ENCODE results near the gene LPCAT1.
"Not testable (repeated sequence)": the region's sequence is repeated elsewhere in the genome, so short reads cannot be mapped to it uniquely, and the experiment has no call there.

The LPCAT1 gene

GRCh38 chr5:1510151-1510561 lies 13.6 kb downstream of the LPCAT1 start:
- in situ Hi-C loops (cut with HindIII; ENCODE audit: low sequenced_read_pairs), result no loop called here

GRCh38 chr5:1509346-1510085 lies 14.2 kb downstream of the LPCAT1 start:
- in situ Hi-C loops (cut with HindIII; ENCODE audit: low sequenced_read_pairs), result no loop called here

GRCh38 chr5:1508659-1509290 lies 15.0 kb downstream of the LPCAT1 start:
- in situ Hi-C loops (cut with HindIII; ENCODE audit: low sequenced_read_pairs), result no loop called here

GRCh38 chr5:1507961-1508658 lies 15.7 kb downstream of the LPCAT1 start:
- in situ Hi-C loops (cut with HindIII; ENCODE audit: low sequenced_read_pairs), result no loop called here

- in situ Hi-C loops (cut with HindIII; ENCODE audit: low sequenced_read_pairs), result no loop called here
Measured at GRCh38 chr5:1507457-1507856, 16.3 kb downstream of the LPCAT1 start.

GRCh38 chr5:1507014-1507375 lies 16.8 kb downstream of the LPCAT1 start:
- in situ Hi-C loops (cut with HindIII; ENCODE audit: low sequenced_read_pairs), result no loop called here

GRCh38 chr5:1506242-1507013 lies 17.3 kb downstream of the LPCAT1 start:
- in situ Hi-C loops (cut with HindIII; ENCODE audit: low sequenced_read_pairs), result no loop called here

GRCh38 chr5:1505506-1506241 lies 18.1 kb downstream of the LPCAT1 start:
- in situ Hi-C loops (cut with HindIII; ENCODE audit: low sequenced_read_pairs), result no loop called here

GRCh38 chr5:1505089-1505488 lies 18.7 kb downstream of the LPCAT1 start:
- in situ Hi-C loops (cut with HindIII; ENCODE audit: low sequenced_read_pairs), result not testable (repeated sequence)

GRCh38 chr5:1504617-1505016 lies 19.1 kb downstream of the LPCAT1 start:
- in situ Hi-C loops (cut with HindIII; ENCODE audit: low sequenced_read_pairs), result no loop called here

- in situ Hi-C loops (cut with HindIII; ENCODE audit: low sequenced_read_pairs), result no loop called here
Measured at GRCh38 chr5:1504069-1504595, 19.6 kb downstream of the LPCAT1 start.

GRCh38 chr5:1503241-1504068 lies 20.3 kb downstream of the LPCAT1 start:
- in situ Hi-C loops (cut with HindIII; ENCODE audit: low sequenced_read_pairs), result no loop called here

GRCh38 chr5:1502737-1503120 lies 21.0 kb downstream of the LPCAT1 start:
- in situ Hi-C loops (cut with HindIII; ENCODE audit: low sequenced_read_pairs), result no loop called here

GRCh38 chr5:1502046-1502736 lies 21.6 kb downstream of the LPCAT1 start:
- in situ Hi-C loops (cut with HindIII; ENCODE audit: low sequenced_read_pairs), result no loop called here

GRCh38 chr5:1501372-1502045 lies 22.3 kb downstream of the LPCAT1 start:
- in situ Hi-C loops (cut with HindIII; ENCODE audit: low sequenced_read_pairs), result no loop called here

- in situ Hi-C loops (cut with HindIII; ENCODE audit: low sequenced_read_pairs), result no loop called here
Measured at GRCh38 chr5:1500411-1501091, 23.2 kb downstream of the LPCAT1 start.

- in situ Hi-C loops (cut with HindIII; ENCODE audit: low sequenced_read_pairs), result no loop called here
Measured at GRCh38 chr5:1499851-1500250, 23.9 kb downstream of the LPCAT1 start.
